HepG2 (cell line): ENCODE measurements around the gene CCDC88B. TPM values are rescaled to one million over a fixed set of nuclear protein-coding genes. Genes with fewer than 3 reads are reported as not detected.

Source experiments
- ATAC-seq: fragments of 200-7000 bp; cut with Tn5 transposase; 3 replicates; pipeline ENCODE4 v1.9.1; 2020; ENCODE audit warnings: mild to moderate bottlenecking, moderate library complexity
- BruUV-seq: library from RNA; stranded (reverse); fragments of 400-500 nt; replicated peaks from 2 replicates; lab custom pipeline; 2021; lab: Mats Ljungman, UMichigan
- CTCF ChIA-PET: fragments of 300-600 bp; formaldehyde crosslinking; extraction: SDS; loops from one replicate; lab custom pipeline; 2021; ENCODE audit warnings: low total read pairs, inconsistent platforms, low intra/inter-chr PET ratio; lab: Yijun Ruan, JAX
- POLR2A ChIA-PET: fragments of 350-600 bp; sonication (Branson Sonifier 250); formaldehyde crosslinking; loops from one replicate; lab custom pipeline; 2020; ENCODE audit warnings: antibody characterized with exemption, inconsistent platforms; lab: Yijun Ruan, JAX
- DNase-seq: peaks from one replicate; pipeline ENCODE4 v3.0.0-alpha.2; 2015; ENCODE audit warnings: low spot score
- FAIRE-seq: peaks from 3 replicates; lab custom pipeline; 2011; peaks lifted over from hg19 to GRCh38; lab: Jason Lieb, UNC
- H2AFZ ChIP-seq: one replicate; pipeline ENCODE4 v1.6.1; 2011; ENCODE audit warnings: low read length, inconsistent platforms
- H3K27ac ChIP-seq: fragments of 300-600 bp; 3 replicates; pipeline ENCODE4 v1.8.0; 2011; ENCODE audit warnings: mixed run types, mild to moderate bottlenecking, mixed read lengths, low read length, inconsistent platforms; ENCODE audit not compliant: insufficient read depth; ENCODE audit errors: extremely low read length
- H3K27me3 ChIP-seq, 2 experiments: fragments of 200-600 bp in 1 of 2; 2 replicates in 1 of 2; 3 replicates in 1 of 2; pipeline versions ENCODE4 v1.6.0 to v1.8.0; 2011; ENCODE audit warnings: low read length in 2 of 2, mild to moderate bottlenecking in 2 of 2, moderate library complexity in 2 of 2, inconsistent platforms in 1 of 2; ENCODE audit not compliant: insufficient read depth in 2 of 2, control insufficient read depth in 1 of 2
- H3K36me3 ChIP-seq, 2 experiments: fragments of 200-600 bp in 1 of 2; replicated peaks in 1 of 2; 2 replicates in 1 of 2; 3 replicates in 1 of 2; pipeline versions ENCODE4 v1.5.1 to v1.8.0; 2011; ENCODE audit warnings: low read length in 2 of 2, inconsistent platforms in 1 of 2; ENCODE audit not compliant: insufficient read depth in 2 of 2, control insufficient read depth in 1 of 2
- H3K4me1 ChIP-seq: 2 replicates; pipeline ENCODE4 v1.5.1; 2012; ENCODE audit warnings: low read length, inconsistent platforms; ENCODE audit not compliant: insufficient read depth
- H3K4me2 ChIP-seq: 2 replicates; pipeline ENCODE4 v1.6.0; 2011; ENCODE audit warnings: low read depth, low read length, inconsistent platforms
- H3K4me3 ChIP-seq, 3 experiments: fragments of 200-600 bp in 1 of 3; sonication (generic), shearing (Covaris generic) in 1 of 3; replicated peaks in 1 of 3; 2 replicates each; pipeline ENCODE4 v1.5.1; 2011 to 2016; ENCODE audit warnings: low read length in 3 of 3, inconsistent platforms in 2 of 3, low read depth in 2 of 3, mild to moderate bottlenecking in 2 of 3, control low read depth in 1 of 3, mixed read lengths in 1 of 3; ENCODE audit not compliant: insufficient read depth in 1 of 3
- H3K79me2 ChIP-seq: one replicate; pipeline ENCODE4 v1.6.1; 2011; ENCODE audit warnings: low read length, inconsistent platforms; ENCODE audit not compliant: insufficient read depth
- H3K9ac ChIP-seq: 2 replicates; pipeline ENCODE4 v1.6.0; 2011; ENCODE audit warnings: mild to moderate bottlenecking, low read depth, low read length, inconsistent platforms; ENCODE audit not compliant: insufficient read depth
- H3K9me3 ChIP-seq: 2 replicates; pipeline ENCODE4 v1.5.1; 2012; ENCODE audit warnings: mild to moderate bottlenecking, low read length
- H4K20me1 ChIP-seq: 2 replicates; pipeline ENCODE4 v1.6.0; 2011; ENCODE audit warnings: inconsistent platforms, mild to moderate bottlenecking, low read length, moderate library complexity; ENCODE audit not compliant: insufficient read depth
- DMAP1 ChIP-seq: IDR thresholded peaks from 2 replicates; pipeline ENCODE4 v1.6.1; 2016
- EZH2 ChIP-seq: conservative IDR thresholded peaks from 2 replicates; pipeline ENCODE4 v1.6.1; 2012; ENCODE audit warnings: mild to moderate bottlenecking, low read depth, low read length, moderate library complexity
- HNRNPLL ChIP-seq: fragments of 200-400 bp; formaldehyde crosslinking; IDR thresholded peaks from 2 replicates; pipeline ENCODE4 v1.6.1; 2017; ENCODE audit warnings: mild to moderate bottlenecking, low read depth, low read length; ENCODE audit not compliant: poor library complexity, severe bottlenecking
- MYNN ChIP-seq: sonication (generic); formaldehyde crosslinking; IDR thresholded peaks from 2 replicates; pipeline ENCODE4 v1.4.0; 2020; ENCODE audit warnings: mild to moderate bottlenecking, low read depth, missing genetic modification reagents
- RCOR2 ChIP-seq: IDR thresholded peaks from 2 replicates; pipeline ENCODE4 v1.6.1; 2016; ENCODE audit warnings: missing biosample characterization, missing genetic modification reagents
- SAFB2 ChIP-seq: sonication (generic); formaldehyde crosslinking; IDR thresholded peaks from 2 replicates; pipeline ENCODE4 v1.5.1; 2020; ENCODE audit warnings: missing genetic modification reagents, low read depth, mild to moderate bottlenecking, borderline replicate concordance
- SP5 ChIP-seq: IDR thresholded peaks from 2 replicates; pipeline ENCODE4 v1.6.1; 2016; ENCODE audit warnings: low read depth, borderline replicate concordance
- THAP9 ChIP-seq: sonication (generic); formaldehyde crosslinking; IDR thresholded peaks from 2 replicates; pipeline ENCODE4; 2020; ENCODE audit warnings: missing genetic modification reagents, mild to moderate bottlenecking, borderline replicate concordance
- YEATS4 ChIP-seq: sonication (generic); formaldehyde crosslinking; IDR thresholded peaks from 2 replicates; pipeline ENCODE4 v1.4.0; 2020; ENCODE audit warnings: missing genetic modification reagents, borderline replicate concordance
- ZBTB14 ChIP-seq: sonication (generic); formaldehyde crosslinking; IDR thresholded peaks from 2 replicates; pipeline ENCODE4 v1.4.0; 2020; ENCODE audit warnings: missing genetic modification reagents
- ZNF274 ChIP-seq: sonication (generic); formaldehyde crosslinking; IDR thresholded peaks from 2 replicates; pipeline ENCODE4 v1.5.1; 2020; ENCODE audit warnings: mild to moderate bottlenecking, missing genetic modification reagents
- ZNF317 ChIP-seq: sonication (generic); formaldehyde crosslinking; IDR thresholded peaks from 2 replicates; pipeline ENCODE4 v1.5.0; 2020; ENCODE audit warnings: mild to moderate bottlenecking, missing genetic modification reagents
- ZNF496 ChIP-seq: sonication (generic); formaldehyde crosslinking; IDR thresholded peaks from 2 replicates; pipeline ENCODE4 v1.8.1; 2023; ENCODE audit warnings: mild to moderate bottlenecking, moderate library complexity, missing genetic modification reagents; ENCODE audit not compliant: insufficient replicate concordance
- ZNF549 ChIP-seq: sonication (generic); formaldehyde crosslinking; IDR thresholded peaks from 2 replicates; pipeline ENCODE4 v1.5.0; 2020; ENCODE audit warnings: missing genetic modification reagents
- ZNF589 ChIP-seq: sonication (generic); formaldehyde crosslinking; conservative IDR thresholded peaks from 2 replicates; pipeline ENCODE4 v1.8.0; 2022; ENCODE audit warnings: mild to moderate bottlenecking, moderate library complexity, missing genetic modification reagents
- ZNF605 ChIP-seq: sonication (generic); formaldehyde crosslinking; IDR thresholded peaks from 2 replicates; pipeline ENCODE4 v1.8.0; 2022; ENCODE audit warnings: mild to moderate bottlenecking, missing genetic modification reagents
- ZNF703 ChIP-seq: sonication (generic); formaldehyde crosslinking; IDR thresholded peaks from 2 replicates; pipeline ENCODE4 v1.5.1; 2020; ENCODE audit warnings: missing genetic modification reagents, mild to moderate bottlenecking, moderate library complexity, borderline replicate concordance
- ZNF740 ChIP-seq: sonication (generic); formaldehyde crosslinking; IDR thresholded peaks from 2 replicates; pipeline ENCODE4 v1.4.0; 2020; ENCODE audit warnings: missing genetic modification reagents
- WGBS: methylation state at CpG from one replicate; pipeline ENCODE4 v1.1.6; 2017; ENCODE audit warnings: low lambda C conversion rate; 5-methylcytosine and 5-hydroxymethylcytosine counted together
- in situ Hi-C: cut with HindIII; loops from 2 replicates; pipeline ENCODE4 v1.10.0; 2017; ENCODE audit warnings: low pct_unique_long_range_greater_than_20kb; ENCODE audit not compliant: extremely low pct_ligation_motif_present
- intact Hi-C: fragments of 100-400 bp; cut with micrococcal nuclease; formaldehyde crosslinking; loops from one replicate; pipeline ENCODE4 v1.10.0; 2022; ENCODE audit not compliant: unreplicated experiment
- polyA plus RNA-seq, 8 experiments: library from polyadenylated mRNA; depleted of rRNA in 3 of 8; stranded (reverse) in 7 of 8; unstranded in 1 of 8; fragments of >200 nt; fragmentation: Illumina TruSeq in 4 of 8; extraction: Trizol in 4 of 8; gene quantifications; 2 replicates each; pipeline versions ENCODE4 v1.2.1 to v1.2.3, GENCODE V29; 2011 to 2016; ENCODE audit warnings: low read depth in 4 of 8, missing spikeins in 1 of 8, mixed read lengths in 1 of 8; ENCODE audit not compliant: insufficient read depth in 1 of 8
- total RNA-seq, 5 experiments: library from RNA; depleted of rRNA; stranded (reverse); fragments of >200 nt; fragmentation: Illumina TruSeq; extraction: Trizol; gene quantifications; 2 replicates each; pipeline ENCODE4 v1.2.3, GENCODE V29; 2016; ENCODE audit warnings: low read depth in 1 of 5

CCDC88B gene
- total and polyA plus RNA-seq, 2 of the 13 experiments (the other 11 are each of a cell fraction or from before 2014, with no cell fraction given) = 3.6 to 4.8 TPM

- in situ Hi-C loops = loop anchor here (5.0 kb wide), 1 partner anchor 58 kb away; the partner anchor contains the start of gene FKBP2
- Histone ChIP-seq H3K4me1 (peaks cover 43% of the 10 kb centered on the region), H4K20me1 (0 out of 2 replicates have a peak, but pooled peaks cover 5% of the 10 kb centered on the region), H3K9me3 (no peaks in the 10 kb centered on the region), H2AFZ (no peak within 1 kb of the TSS), H3K27ac (no peak within 1 kb of the TSS), H3K36me3 (no peaks in the 10 kb centered on the region), H3K4me2 (peak within 1 kb of the TSS; percentile 84), H3K4me3 (peak within 1 kb of the TSS; percentile 31 to 64 (median 46)), H3K27me3 (peaks cover 22 to 58% of the 10 kb centered on the region in 2 experiments; a peak in 4 of 5 replicates), H3K79me2 (no peaks in the 10 kb centered on the region), H3K9ac (peak within 1 kb of the TSS; percentile 27; the same call in 1 of the 2 replicates)
- ATAC-seq (peak; percentile 9; the same call in 2 of the 3 replicates), FAIRE-seq (no peak), DNase-seq (no peak)
- CTCF ChIA-PET = interaction anchor here (1.3 to 1.7 kb wide), 3 partner anchors 28 to 95 kb away, joined by 5 to 8 read pairs (median 6); no protein-coding TSS in a partner anchor
- WGBS = 5% methylated on average over 28 of the region's 54 CpGs
- POLR2A ChIA-PET = interaction anchor here (0.9 to 1.6 kb wide), 9 partner anchors 15 to 135 kb away, joined by 3 to 8 read pairs (median 4); partner anchors contain the start of genes BAD, PRDX5, STIP1 and TRMT112
- intact Hi-C loops = loop anchor here (5.0 to 10.0 kb wide), 2 partner anchors 53 to 115 kb away; partner anchors contain the start of genes PPP1R14B and STIP1
- BruUV-seq = no TSS peak
- TF ChIP-seq RCOR2 (CRISPR knock-in tag) = no peak
- no peak for TF ChIP-seq ZNF496
- no peak for TF ChIP-seq ZNF549 (CRISPR knock-in tag)
- TF ChIP-seq ZNF740 (CRISPR knock-in tag) = peak; percentile 20; the same call in 1 of the 2 replicates
- TF ChIP-seq ZNF317 = peak; percentile 4; the same call in 1 of the 2 replicates
- TF ChIP-seq ZNF274 (CRISPR knock-in tag) = 0 out of 2 replicates have a peak, but pooled peaks have one; percentile 1
- TF ChIP-seq ZNF589 (CRISPR knock-in tag) = no peak
- peak; percentile 87; the same call in 1 of the 2 replicates for TF ChIP-seq EZH2
- no peak for TF ChIP-seq ZBTB14 (CRISPR knock-in tag)
- TF ChIP-seq THAP9 (CRISPR knock-in tag) = no peak
- TF ChIP-seq HNRNPLL = peak; percentile 8
- no peak for TF ChIP-seq MYNN (CRISPR knock-in tag)
- TF ChIP-seq ZNF605 (CRISPR knock-in tag) = no peak
- 0 out of 2 replicates have a peak, but pooled peaks have one; percentile 1 for TF ChIP-seq DMAP1
- 0 out of 2 replicates have a peak, but pooled peaks have one; percentile 25 for TF ChIP-seq SP5 (CRISPR knock-in tag)
- TF ChIP-seq SAFB2 (CRISPR knock-in tag) = 0 out of 2 replicates have a peak, but pooled peaks have one; percentile 39
- 0 out of 2 replicates have a peak, but pooled peaks have one; percentile 6 for TF ChIP-seq ZNF703 (CRISPR knock-in tag)
- 0 out of 2 replicates have a peak, but pooled peaks have one; percentile 38 for TF ChIP-seq YEATS4 (CRISPR knock-in tag)
Measured at GRCh38 chr11:64299847-64300648, 40.0 kb upstream of the CCDC88B start, which contains the start of gene CATSPERZ. Gene CATSPERZ (plus strand): TSS chr11:64300358. CDS start chr11:64300411, 53 bp downstream.
